GM18519 (cell line): Measurements from ENCODE around the gene BLMH.
"Not testable (repeated sequence)": the region's sequence is repeated elsewhere in the genome, so short reads cannot be mapped to it uniquely, and the experiment has no call there.

Experiments
- ATAC-seq: cut with Tn5 transposase; IDR thresholded peaks from one replicate; pipeline ENCODE4 v1.9.1; 2021; ENCODE audit warnings: mild to moderate bottlenecking, moderate library complexity; ENCODE audit not compliant: unreplicated experiment, low FRiP score

The BLMH gene

DNA sequence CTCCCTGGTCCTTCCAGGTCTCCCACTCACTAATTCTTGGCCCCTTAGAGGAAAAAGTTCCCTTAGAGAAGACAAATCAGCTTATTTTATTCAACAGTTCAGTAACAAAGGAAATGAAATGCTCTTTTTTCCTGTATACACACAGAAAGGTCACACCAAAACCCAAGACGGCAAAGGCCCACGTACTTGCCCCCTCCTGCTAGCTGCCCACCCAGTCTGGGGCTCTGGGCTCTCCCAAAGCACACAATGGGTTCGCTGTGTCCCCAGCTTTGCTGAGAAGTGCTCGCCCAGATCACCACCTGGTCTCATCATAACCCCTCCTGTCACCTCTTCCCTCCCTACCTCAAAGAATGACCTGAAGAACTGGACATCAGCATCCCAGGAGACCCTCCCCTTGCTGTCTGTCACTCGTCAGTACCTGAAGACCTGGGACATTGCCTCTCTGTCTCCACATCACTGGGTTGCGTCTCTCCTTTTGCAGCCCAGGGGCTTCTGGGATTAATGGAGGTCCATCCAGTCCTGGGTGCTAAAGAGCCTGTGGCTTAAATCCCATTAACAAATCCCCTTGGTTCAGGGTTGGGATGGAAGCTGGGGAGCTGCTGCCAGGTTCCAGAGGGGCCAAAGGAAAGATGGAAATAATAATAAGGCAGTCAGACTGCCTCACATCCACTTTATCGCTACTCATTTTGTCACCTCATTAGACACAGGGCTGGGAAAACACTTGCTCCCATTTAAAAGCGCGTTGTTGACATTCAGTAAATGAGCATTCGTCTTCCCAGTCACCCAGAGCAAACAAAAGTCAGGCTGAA is 59.5 kb downstream of the BLMH start:
- ATAC-seq = no peak

DNA sequence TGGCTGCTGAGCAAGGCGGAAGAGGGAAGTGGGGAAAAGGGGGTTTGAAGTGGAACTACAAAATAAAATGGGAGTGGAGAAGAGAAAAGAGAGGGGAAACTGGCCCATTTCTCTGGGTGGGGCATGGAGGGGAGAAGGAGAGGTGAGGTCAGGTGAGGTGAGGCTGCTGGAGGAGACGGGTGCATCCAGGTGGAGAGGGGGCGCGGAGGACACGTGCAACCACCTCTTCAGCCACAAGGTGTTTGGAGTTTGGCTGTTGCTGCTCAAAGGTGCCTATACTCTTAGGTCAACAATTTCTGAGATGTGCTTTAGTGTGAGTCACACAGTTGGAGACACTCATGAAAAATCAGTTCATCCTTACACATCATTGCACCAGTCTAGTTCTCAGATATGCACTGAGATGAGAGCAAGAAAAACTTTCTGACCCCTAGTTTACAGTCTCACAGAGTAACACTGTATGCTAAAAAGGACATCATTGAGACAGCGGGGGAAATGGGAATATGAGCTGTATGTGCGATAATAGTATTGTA is 61.1 kb downstream of the BLMH start:
- no peak for ATAC-seq

DNA sequence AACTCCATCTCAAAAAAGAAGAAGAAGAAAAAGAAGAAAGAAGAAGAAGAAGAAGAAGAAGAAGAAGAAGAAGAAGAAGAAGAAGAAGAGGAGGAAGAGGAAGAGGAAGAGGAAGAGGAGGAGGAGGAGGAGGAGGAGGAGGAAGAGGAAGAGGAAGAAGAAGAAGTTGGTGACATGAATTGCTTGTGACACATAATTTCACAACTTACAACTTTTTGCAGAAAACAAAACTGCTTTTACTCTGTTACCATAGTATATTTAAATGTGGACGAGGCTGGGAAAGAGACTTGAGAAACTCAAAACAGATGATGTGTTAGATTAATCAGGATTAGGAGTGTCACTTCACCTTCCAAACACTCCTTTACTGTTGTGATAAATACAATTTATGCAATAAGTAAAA is 61.7 kb downstream of the BLMH start:
- not testable (repeated sequence) for ATAC-seq

DNA sequence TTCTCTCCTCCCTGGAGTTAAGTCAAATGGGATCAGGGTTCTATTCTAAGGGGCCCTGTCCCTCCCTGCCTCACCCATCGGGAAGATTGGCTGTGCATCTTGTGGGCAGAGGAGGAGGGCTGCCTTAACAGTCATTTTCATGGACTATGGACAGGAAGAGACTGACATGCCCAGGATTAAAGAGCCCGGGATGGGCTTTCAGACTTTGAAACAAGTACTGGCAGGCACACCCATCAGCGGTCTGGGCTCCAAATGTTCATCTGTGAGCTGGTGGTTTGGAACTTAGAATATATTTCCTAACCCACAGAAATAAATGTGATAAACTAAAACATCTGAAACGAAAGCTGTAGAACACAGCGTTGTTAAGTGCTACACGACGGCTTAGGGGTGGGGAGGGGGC is 62.7 kb downstream of the BLMH start:
- no peak for ATAC-seq

DNA sequence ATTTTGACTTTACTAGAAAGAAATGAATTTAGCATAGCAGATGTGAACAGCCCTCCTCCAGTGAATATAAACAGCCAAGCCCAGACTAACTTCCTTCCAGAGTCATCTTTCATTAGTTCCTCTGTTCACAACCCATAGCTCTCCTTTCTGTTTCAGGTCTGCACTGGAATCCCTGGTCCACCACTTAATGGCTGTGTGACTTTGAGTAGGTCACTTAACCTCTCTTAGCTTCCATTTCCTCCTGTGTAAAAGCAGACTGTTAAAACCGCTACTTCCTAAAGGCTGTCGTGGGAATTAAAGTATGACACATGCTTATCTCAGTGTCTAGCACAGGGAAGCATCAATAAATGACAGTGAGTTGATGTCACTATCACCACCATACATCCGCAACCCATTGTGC is 63.7 kb downstream of the BLMH start:
- no peak for ATAC-seq

DNA sequence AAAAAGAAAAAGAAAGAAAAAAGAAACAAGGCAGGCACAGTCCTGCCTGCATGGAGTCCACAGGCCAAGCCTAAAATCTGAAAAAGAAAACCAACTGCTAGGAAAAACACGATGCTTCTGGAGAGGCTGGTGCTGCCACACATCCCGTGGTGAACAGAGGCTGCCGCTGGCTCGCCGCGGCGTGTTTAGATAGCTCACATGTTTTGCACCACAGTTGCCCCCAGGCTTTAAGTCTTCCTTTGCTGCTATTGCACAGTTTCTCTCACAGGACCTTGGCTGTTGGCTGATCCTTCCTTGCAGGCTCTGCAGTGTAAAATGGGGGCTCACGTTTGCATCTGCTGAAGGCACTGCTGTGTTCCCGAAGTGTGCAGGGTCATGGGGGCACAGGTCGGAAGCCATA is 64.9 kb downstream of the BLMH start:
- no peak for ATAC-seq

DNA sequence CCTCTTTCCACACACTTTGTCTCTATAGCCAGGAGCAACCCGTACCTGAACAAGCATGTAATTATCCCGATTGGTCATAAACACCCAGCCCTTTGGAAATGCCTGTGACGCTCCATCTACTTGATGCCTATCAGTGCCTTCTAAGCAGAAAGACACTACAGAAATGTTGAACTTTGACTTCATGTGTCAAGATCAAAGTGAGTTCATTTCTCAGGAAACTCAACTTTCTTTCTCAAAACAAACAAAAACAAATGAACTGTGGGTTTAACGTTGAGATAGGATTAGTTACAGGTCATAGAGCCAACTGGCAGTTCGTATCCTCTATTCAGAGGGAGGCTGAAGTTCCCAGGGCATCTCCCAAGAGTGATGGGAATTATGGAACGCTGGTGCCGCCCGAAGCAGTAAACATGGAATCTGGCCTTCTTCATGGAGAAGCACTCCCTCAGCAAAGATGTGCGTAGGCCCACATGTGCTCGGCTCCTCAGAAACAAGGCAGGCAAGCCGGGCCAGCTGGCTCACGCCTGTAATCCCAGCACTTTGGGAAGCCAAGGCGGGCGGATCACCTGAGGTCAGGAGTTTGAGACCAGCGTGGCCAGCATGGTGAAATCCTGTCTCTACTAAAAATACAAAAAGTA is 65.7 kb downstream of the BLMH start:
- no peak for ATAC-seq

DNA sequence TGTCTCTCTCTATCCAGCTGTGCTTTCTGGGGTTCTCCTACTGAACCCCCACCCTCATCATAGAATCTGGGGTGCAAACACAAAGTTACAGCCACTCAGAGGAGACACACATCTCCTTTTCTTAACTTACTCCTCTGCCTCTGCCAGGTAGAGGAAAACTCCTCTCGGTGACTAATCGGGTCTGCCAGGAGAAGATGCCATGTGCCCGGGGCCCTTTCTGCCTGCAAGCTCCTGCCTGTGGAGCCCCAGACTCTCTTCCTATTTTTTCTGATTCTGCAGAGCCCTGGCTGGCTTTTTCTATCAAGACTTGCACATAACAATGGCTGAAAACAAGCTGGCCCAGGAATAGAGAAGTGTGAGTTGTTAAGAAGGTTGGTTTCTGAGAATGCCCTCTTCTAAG is 66.6 kb downstream of the BLMH start:
- ATAC-seq = no peak

DNA sequence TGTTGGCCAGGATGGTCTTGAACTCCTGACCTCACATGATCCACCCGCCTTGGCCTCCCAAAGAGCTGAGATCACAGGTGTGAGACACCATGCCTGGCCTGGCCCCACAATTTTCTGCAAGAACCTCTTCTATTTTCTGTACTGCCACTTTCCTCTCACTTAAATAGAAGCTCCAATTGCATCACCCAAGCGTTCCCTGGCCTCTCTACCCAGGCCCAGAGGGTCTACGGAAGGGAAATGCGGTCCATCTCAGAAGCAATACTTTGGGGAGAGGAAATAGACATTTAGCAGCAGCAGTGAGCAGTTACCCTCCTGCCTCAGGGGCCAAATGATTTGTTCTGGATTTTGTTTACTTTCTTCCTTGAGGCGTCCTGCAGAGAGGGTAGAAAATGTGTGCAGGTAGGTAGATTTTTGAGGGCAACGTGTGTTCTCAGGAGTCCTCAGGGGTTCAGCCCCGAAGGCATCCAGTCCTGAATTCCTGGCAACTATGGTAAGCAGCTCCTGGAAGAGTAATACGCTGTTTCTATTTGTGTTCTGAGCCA is 67.3 kb downstream of the BLMH start:
- ATAC-seq = no peak

DNA sequence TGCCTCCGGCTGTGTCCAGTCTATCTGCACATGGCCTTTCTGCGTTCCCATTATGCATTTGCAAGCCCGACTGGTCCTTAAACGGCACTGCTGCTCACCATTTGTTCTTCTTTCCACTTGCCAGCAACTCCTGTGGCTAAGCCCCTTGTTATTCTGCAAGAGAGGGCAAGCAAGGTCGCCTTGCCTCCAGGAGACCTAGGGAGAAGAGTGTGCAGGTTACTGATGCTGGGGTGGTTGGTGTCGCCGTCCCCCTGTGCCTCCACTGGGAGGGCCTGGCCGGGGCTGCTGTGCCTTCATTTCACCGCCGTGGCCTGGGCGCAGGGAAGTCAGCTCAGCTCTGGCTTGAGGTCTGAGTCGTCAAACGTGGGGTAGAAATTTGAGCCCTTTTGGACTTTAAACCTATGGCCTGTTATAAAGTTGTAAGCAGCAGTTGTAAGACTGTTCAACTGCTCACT is 69.0 kb downstream of the BLMH start:
- no peak for ATAC-seq

DNA sequence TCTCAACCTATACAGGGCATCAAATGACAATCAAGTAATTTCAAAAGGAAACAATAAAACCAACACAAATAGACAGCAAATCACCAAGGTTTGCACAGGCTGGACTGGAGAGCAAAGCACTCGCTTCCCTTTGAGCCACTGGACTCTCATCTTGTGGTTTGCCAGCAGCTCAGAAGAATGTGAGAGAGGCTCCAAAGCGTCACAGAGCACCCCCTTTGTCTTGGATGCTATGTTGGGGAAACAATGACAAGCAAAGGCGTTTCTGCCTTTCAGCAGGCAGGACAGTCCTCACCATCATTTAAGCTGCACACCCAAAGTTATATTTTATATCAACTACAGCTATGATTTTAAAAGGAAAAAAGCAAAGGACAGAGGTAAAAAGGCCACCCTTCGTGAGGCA is 69.5 kb downstream of the BLMH start:
- no peak for ATAC-seq

DNA sequence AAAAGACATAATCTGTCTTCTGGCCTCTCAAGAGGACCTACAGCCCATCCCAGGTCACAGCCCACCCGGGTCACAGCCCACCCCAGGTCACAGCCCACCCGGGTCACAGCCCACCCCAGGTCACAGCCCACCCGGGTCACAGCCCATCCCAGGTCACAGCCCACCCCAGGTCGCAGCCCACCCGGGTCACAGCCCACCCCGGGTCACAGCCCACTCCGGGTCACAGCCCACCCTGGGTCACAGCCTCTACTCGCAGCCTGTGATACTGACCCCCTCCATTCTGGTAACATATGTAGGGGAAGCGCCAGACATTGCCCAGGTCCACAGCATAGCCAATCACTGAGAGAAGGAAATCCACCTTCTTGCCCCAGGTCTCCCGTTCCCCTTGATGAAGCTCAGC is 70.4 kb downstream of the BLMH start:
- ATAC-seq = no peak

DNA sequence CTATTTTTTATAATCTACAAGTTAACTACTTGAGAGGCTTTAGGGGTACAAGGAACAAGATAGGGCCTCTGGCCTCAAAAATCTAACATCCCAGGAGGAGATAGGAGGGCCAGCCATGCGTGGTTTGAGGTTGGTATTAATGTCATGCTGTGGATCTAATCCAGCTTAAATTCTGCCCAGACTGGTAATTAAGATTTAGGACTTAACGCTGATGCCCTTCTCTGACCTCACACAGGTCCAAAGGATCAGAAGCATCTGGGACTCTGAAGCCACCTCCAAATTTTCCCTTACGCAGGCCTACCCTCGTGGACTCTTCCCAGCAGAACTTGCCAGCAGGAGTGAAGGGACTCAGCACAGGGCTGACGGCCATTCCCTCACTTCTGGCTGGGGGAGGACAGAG is 71.3 kb downstream of the BLMH start:
- ATAC-seq = no peak

DNA sequence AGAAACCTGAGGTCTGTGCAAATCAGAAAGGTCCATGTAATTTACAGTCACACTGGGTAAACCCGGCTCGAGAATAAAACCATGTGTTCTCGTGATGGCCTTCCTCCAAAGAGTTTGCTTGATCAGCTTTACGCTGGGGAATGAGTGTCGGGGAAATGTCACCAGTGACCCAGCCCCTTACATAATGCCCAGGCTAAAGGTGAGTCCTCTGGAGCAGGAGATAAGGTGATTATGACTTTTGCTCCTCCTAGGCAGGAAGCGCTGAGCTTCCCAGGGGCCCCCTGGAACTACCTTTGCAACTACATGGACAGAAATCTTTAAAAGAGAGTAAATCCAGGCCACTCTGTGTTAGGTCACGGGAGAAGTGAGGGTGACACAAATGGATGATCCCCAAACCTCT is 71.9 kb downstream of the BLMH start:
- no peak for ATAC-seq

DNA sequence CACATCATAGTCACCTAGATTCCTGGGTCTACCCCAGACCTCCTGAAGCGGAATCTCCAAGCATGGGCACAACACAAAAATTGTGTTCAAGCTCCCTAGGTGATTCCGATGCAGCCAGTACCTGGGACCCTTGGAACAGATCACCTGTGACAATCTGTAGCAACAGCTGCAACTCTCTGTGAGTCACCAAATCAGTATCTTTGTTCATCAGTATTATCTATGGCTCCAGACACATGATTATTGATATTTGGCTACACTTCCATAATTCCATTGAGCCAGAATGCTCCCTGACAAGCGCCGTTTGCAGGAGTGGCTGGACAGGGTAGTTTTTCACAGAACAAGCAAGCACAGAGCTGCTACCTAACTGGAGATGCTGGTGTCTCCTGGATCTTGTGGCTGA is 72.4 kb downstream of the BLMH start:
- no peak for ATAC-seq

DNA sequence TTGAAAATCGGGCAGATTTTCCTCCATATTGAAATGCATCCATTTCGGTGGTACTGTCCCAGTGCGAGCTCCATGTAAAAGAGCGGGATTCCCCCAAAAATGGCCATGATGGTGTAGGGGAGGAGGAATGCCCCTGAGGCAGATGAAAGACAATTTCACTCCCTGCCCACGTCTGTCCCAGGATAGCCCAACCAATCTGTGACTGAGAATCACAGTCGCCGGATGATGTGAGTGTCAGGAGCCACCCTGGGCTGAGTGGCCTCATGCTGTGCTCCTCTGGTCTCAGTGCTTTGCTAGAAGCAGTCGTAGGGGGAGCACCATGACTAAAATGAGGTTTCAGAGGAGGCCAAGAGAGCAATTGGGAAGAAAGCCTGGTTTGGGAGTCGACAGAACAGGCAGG is 72.9 kb downstream of the BLMH start:
- ATAC-seq = no peak

DNA sequence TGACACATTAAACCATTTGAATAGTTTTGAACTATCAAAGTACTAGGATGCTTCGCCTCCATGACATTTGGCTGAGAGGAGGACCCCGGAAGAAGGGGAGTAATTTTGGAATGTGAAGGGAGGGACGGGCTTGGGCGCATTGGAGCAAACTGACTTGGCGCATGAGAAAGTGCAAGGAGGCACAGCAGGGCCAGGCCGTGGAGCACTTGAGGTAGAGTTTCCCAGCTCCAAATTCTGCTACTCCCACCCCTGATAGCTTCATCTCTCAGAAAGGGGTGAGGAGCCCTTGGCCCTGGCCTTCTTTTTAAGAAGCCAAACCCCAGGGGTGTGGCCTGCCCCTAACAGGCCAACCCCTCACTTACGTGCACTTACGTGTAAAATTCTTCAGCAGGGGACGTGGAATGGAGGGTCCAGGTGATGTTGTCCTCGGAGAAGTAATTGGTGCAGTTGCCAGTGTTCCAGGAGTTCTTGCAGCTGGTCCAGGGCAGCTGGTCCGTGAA is 73.9 kb downstream of the BLMH start:
- no peak for ATAC-seq

DNA sequence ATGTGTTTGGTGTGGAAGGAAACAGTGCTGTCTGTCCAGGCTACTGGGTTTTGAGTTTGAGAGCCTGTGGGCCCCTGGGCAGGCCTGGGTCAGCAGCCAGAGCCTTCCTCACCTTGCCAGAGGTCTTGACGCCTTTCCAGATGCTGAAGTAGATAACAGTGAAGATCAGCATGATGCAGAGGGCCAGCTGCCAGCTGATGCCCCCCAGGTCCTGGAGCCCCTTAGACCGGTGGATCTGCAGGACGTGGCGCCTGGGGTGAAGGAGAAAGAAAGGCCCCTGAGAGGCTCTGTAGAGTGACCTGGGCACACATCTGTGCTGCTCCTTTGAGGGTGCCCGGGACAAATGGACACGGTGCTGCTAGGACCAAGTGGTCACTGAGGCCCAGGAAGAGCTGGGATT is 74.7 kb downstream of the BLMH start:
- no peak for ATAC-seq

DNA sequence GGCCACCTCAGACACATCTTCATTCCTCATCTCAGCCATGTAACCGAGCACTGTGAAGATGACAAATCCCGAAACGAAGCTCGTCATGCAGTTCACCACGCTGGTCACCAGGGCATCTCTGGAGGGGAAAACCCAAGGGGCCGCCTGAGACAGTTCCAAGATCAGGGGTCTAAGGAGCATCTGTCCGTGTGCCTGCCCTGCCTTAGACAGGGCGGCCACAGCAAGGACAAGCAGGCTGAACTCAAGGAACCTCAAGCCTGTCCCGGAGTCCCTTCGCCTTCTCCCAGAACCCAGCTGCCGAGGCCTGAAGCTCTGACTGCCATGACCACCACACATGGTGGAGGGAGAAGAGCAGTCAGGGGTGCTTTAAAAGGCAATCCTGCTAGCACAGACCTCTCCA is 79.0 kb downstream of the BLMH start:
- no peak for ATAC-seq

DNA sequence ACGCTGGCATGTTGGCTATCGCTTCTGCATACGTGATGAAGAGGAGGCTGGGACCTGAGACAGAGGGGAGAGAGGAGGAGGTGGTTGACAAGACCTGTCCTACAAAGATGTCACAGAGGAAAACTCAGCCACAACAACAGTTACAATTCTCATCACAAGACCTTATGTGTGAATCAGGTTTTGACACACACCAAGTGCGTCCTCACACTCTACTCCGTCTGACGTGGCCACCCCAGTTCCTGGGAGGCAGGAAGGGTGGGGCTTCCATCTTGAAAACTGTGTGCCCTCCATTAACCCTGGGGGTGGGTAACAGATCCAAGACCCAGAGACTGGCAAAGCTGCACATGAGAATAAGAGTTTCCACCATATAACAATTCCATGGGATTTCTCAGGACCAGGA is 80.4 kb downstream of the BLMH start:
- ATAC-seq = no peak

DNA sequence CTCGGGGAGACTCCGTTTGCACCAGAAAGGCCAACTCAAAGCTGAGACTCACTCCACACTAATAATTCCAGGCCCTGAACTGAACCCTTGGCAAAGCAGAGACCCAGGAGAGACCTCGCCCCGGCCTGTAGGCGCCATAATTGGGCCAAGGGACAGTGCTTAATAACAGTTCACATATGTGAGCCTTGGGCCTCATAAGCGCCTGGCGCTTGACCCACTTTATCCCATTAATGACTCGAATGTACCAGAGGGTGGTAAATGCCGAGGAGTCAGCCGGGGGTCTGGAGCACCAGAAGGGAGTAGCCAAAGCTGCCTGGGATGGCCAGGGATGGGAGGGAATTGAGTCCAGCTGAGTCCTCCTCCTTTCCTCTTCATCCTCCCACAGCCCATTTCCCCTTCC is 80.8 kb downstream of the BLMH start:
- no peak for ATAC-seq

DNA sequence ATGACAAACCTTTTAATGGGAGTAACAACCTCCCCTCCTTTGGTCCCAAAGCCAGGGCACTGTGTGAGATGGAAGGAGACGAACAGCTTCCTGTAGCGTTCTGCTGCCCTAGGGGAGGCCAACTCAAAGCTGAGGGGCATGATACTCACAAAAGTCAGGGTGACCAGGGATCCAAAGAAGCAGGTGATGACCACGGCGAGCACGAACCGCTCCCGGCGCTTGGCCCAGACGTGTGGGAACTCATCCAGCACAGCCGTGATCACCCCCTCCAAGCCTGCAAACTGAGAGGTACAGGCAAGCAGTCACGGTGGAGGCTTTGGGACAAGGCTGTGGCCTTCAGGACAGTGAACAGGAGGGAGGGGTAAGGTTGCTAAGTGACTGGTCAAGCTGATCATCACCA is 81.4 kb downstream of the BLMH start:
- ATAC-seq = no peak
